Activated CD4-positive, alpha-beta T cell treated with anti-CD3 and anti-CD28 coated beads for 36 hours (primary cell): ENCODE results near the gene HBB. TPM values are rescaled to one million over a fixed set of nuclear protein-coding genes. Genes with fewer than 3 reads are reported as not detected.
"Not testable (repeated sequence)": the region's sequence is repeated elsewhere in the genome, so short reads cannot be mapped to it uniquely, and the experiment has no call there.

Experiments used
- ATAC-seq: fragments of 200-7000 bp; cut with Tn5 transposase; one replicate; pipeline ENCODE4 v1.10.0; 2021; ENCODE audit warnings: mild to moderate bottlenecking, moderate library complexity
- CTCF ChIA-PET: fragments of 350-600 bp; sonication (Branson Sonifier 250); formaldehyde crosslinking; loops from one replicate; lab custom pipeline; 2021; ENCODE audit warnings: antibody characterized with exemption; lab: Charles Lee
- POLR2A ChIA-PET: fragments of 350-600 bp; sonication (Branson Sonifier 250); formaldehyde crosslinking; loops from one replicate; lab custom pipeline; 2021; ENCODE audit warnings: antibody characterized with exemption, inconsistent platforms; lab: Charles Lee
- DNase-seq: peaks from one replicate; pipeline ENCODE4 v3.0.0-alpha.2; 2020
- H3K27ac Mint-ChIP-seq: one replicate; pipeline ENCODE4 v1.8.0; 2021; ENCODE audit warnings: mixed read lengths
- H3K27me3 Mint-ChIP-seq: one replicate; pipeline ENCODE4 v1.8.0; 2021; ENCODE audit warnings: mixed read lengths
- H3K36me3 Mint-ChIP-seq: one replicate; pipeline ENCODE4 v1.8.0; 2021; ENCODE audit warnings: low read depth, mixed read lengths
- H3K4me1 Mint-ChIP-seq: one replicate; pipeline ENCODE4 v1.8.0; 2021; ENCODE audit warnings: mixed read lengths
- H3K4me3 Mint-ChIP-seq: one replicate; pipeline ENCODE4 v1.8.0; 2021; ENCODE audit warnings: mild to moderate bottlenecking, moderate library complexity, mixed read lengths
- H3K9me3 Mint-ChIP-seq: one replicate; pipeline ENCODE4 v1.8.0; 2021; ENCODE audit warnings: low read depth, mixed read lengths
- intact Hi-C, 2 experiments: fragments of 100-400 bp; cut with DNase I in 1 of 2; cut with micrococcal nuclease in 1 of 2; formaldehyde crosslinking; loops; one replicate each; pipeline versions ENCODE4 v1.14.2 to v1.15.1; 2022 to 2024; cut with DNase I, micrococcal nuclease
- total RNA-seq, 2 experiments: library from RNA; stranded (reverse); gene quantifications; one replicate each; pipeline ENCODE4 v1.2.3, GENCODE V29; 2021

The HBB gene
- total RNA-seq, 2 experiments from 2014 or later, result not detected

- CTCF ChIA-PET, H3K9me3 Mint-ChIP-seq: not testable (repeated sequence)
Observed at GRCh38 chr11:5254023-5254422, 27.2 kb upstream of the HBB start.

GRCh38 chr11:5253440-5253839, 26.6 kb upstream of the HBB start:
- ATAC-seq, H3K27ac Mint-ChIP-seq, CTCF ChIA-PET, H3K36me3 Mint-ChIP-seq, H3K27me3 Mint-ChIP-seq, H3K4me1 Mint-ChIP-seq, POLR2A ChIA-PET, H3K4me3 Mint-ChIP-seq, DNase-seq, H3K9me3 Mint-ChIP-seq, intact Hi-C loops: not testable (repeated sequence)

More at GRCh38 chr11:5254023-5254422, 27.2 kb upstream of the HBB start:
- DNase-seq, H3K36me3 Mint-ChIP-seq, POLR2A ChIA-PET, H3K4me3 Mint-ChIP-seq, H3K27ac Mint-ChIP-seq, H3K27me3 Mint-ChIP-seq, H3K4me1 Mint-ChIP-seq, intact Hi-C loops, ATAC-seq: not testable (repeated sequence)

GRCh38 chr11:5252919-5253265, 26.0 kb upstream of the HBB start:
- no peaks in the 10 kb centered on the region for H3K36me3 Mint-ChIP-seq
- ATAC-seq (no peak), DNase-seq (no peak)
- H3K4me1 Mint-ChIP-seq, result no peaks in the 10 kb centered on the region
- no peaks in the 10 kb centered on the region for H3K9me3 Mint-ChIP-seq
- no peak overlapping the region for H3K27ac Mint-ChIP-seq
- ChIA-PET POLR2A (no interaction called here), CTCF (no interaction called here)
- intact Hi-C loops, result no loop called here
- H3K4me3 Mint-ChIP-seq, result no peak overlapping the region
- H3K27me3 Mint-ChIP-seq, result peaks cover 4% of the 10 kb centered on the region

GRCh38 chr11:5252192-5252918, 25.5 kb upstream of the HBB start:
- no peaks in the 10 kb centered on the region for H3K9me3 Mint-ChIP-seq
- ATAC-seq (no peak), DNase-seq (no peak)
- intact Hi-C loops, result no loop called here
- peaks cover 2% of the 10 kb centered on the region for H3K27me3 Mint-ChIP-seq
- H3K4me1 Mint-ChIP-seq, result no peaks in the 10 kb centered on the region
- H3K36me3 Mint-ChIP-seq, result no peaks in the 10 kb centered on the region
- H3K27ac Mint-ChIP-seq, result no peak overlapping the region
- no peak overlapping the region for H3K4me3 Mint-ChIP-seq
- POLR2A ChIA-PET, result no interaction called here
- CTCF ChIA-PET, result no interaction called here

GRCh38 chr11:5251746-5252145, 24.9 kb upstream of the HBB start:
- intact Hi-C loops, result no loop called here
- no peaks in the 10 kb centered on the region for H3K9me3 Mint-ChIP-seq
- DNase-seq, result no peak
- H3K27ac Mint-ChIP-seq, result no peak overlapping the region
- H3K4me3 Mint-ChIP-seq, result no peak overlapping the region
- ATAC-seq, result no peak
- peaks cover 2% of the 10 kb centered on the region for H3K27me3 Mint-ChIP-seq
- no peaks in the 10 kb centered on the region for H3K36me3 Mint-ChIP-seq
- no peaks in the 10 kb centered on the region for H3K4me1 Mint-ChIP-seq
- POLR2A ChIA-PET, result no interaction called here
- CTCF ChIA-PET, result no interaction called here

GRCh38 chr11:5250543-5251204, 23.8 kb upstream of the HBB start:
- CTCF ChIA-PET, result interaction anchor here (1.4 kb wide), 1 partner anchor 9 kb away, joined by 3 read pairs; no protein-coding TSS in a partner anchor
- H3K27ac Mint-ChIP-seq, result no peak overlapping the region
- no peaks in the 10 kb centered on the region for H3K9me3 Mint-ChIP-seq
- no peaks in the 10 kb centered on the region for H3K36me3 Mint-ChIP-seq
- H3K4me3 Mint-ChIP-seq, result no peak overlapping the region
- H3K27me3 Mint-ChIP-seq, result peaks cover 2% of the 10 kb centered on the region
- H3K4me1 Mint-ChIP-seq, result no peaks in the 10 kb centered on the region
- ATAC-seq (no peak), DNase-seq (no peak)
- intact Hi-C loops, result no loop called here
- POLR2A ChIA-PET, result no interaction called here

- ATAC-seq, H3K9me3 Mint-ChIP-seq, H3K4me3 Mint-ChIP-seq, DNase-seq, POLR2A ChIA-PET, intact Hi-C loops, H3K36me3 Mint-ChIP-seq, H3K27ac Mint-ChIP-seq, H3K27me3 Mint-ChIP-seq, H3K4me1 Mint-ChIP-seq: not testable (repeated sequence)
- CTCF ChIA-PET, result interaction anchor here (1.4 kb wide), 1 partner anchor 10 kb away, joined by 3 read pairs; no protein-coding TSS in a partner anchor
Observed at GRCh38 chr11:5249807-5250396, 23.0 kb upstream of the HBB start, which contains the start of gene HBG1. HBG1 (minus strand) TSS chr11:5249857; CDS start chr11:5249804, 53 bp downstream.

- H3K36me3 Mint-ChIP-seq, H3K4me3 Mint-ChIP-seq, H3K9me3 Mint-ChIP-seq, H3K4me1 Mint-ChIP-seq, intact Hi-C loops, H3K27ac Mint-ChIP-seq, ATAC-seq, DNase-seq, POLR2A ChIA-PET, H3K27me3 Mint-ChIP-seq, CTCF ChIA-PET: not testable (repeated sequence)
Observed at GRCh38 chr11:5248498-5248897, 21.6 kb upstream of the HBB start.

- no peaks in the 10 kb centered on the region for H3K9me3 Mint-ChIP-seq
- no peak overlapping the region for H3K27ac Mint-ChIP-seq
- intact Hi-C loops, result no loop called here
- H3K4me1 Mint-ChIP-seq, result no peaks in the 10 kb centered on the region
- no peak overlapping the region for H3K4me3 Mint-ChIP-seq
- POLR2A ChIA-PET, result no interaction called here
- no peak for DNase-seq
- no peak for ATAC-seq
- H3K27me3 Mint-ChIP-seq, result peaks cover 6% of the 10 kb centered on the region
- CTCF ChIA-PET, result no interaction called here
- H3K36me3 Mint-ChIP-seq, result no peaks in the 10 kb centered on the region
Observed at GRCh38 chr11:5247472-5248192, 20.8 kb upstream of the HBB start.

GRCh38 chr11:5246772-5247471, 20.1 kb upstream of the HBB start:
- intact Hi-C loops, result no loop called here

GRCh38 chr11:5245155-5245554, 18.3 kb upstream of the HBB start:
- no peaks in the 10 kb centered on the region for H3K9me3 Mint-ChIP-seq
- DNase-seq (no peak), ATAC-seq (no peak)
- ChIA-PET CTCF (no interaction called here), POLR2A (no interaction called here)
- H3K4me1 Mint-ChIP-seq, result no peaks in the 10 kb centered on the region
- H3K36me3 Mint-ChIP-seq, result no peaks in the 10 kb centered on the region
- H3K4me3 Mint-ChIP-seq, result no peak overlapping the region
- peaks cover 6% of the 10 kb centered on the region for H3K27me3 Mint-ChIP-seq
- intact Hi-C loops, result no loop called here
- H3K27ac Mint-ChIP-seq, result no peak overlapping the region

More at GRCh38 chr11:5246772-5247471, 20.1 kb upstream of the HBB start:
- peaks cover 6% of the 10 kb centered on the region for H3K27me3 Mint-ChIP-seq
- DNase-seq (no peak), ATAC-seq (no peak)
- POLR2A ChIA-PET, result no interaction called here
- H3K36me3 Mint-ChIP-seq, result no peaks in the 10 kb centered on the region
- no peaks in the 10 kb centered on the region for H3K9me3 Mint-ChIP-seq
- CTCF ChIA-PET, result no interaction called here
- H3K4me3 Mint-ChIP-seq, result no peak overlapping the region
- no peaks in the 10 kb centered on the region for H3K4me1 Mint-ChIP-seq
- no peak overlapping the region for H3K27ac Mint-ChIP-seq
